ENCODE data around the gene TBATA. TPM values are rescaled to one million over a fixed set of nuclear protein-coding genes. Genes with fewer than 3 reads are reported as not detected.

Gene TBATA
- total RNA-seq, 2 donors from 2014 or later, result not detected

DNA sequence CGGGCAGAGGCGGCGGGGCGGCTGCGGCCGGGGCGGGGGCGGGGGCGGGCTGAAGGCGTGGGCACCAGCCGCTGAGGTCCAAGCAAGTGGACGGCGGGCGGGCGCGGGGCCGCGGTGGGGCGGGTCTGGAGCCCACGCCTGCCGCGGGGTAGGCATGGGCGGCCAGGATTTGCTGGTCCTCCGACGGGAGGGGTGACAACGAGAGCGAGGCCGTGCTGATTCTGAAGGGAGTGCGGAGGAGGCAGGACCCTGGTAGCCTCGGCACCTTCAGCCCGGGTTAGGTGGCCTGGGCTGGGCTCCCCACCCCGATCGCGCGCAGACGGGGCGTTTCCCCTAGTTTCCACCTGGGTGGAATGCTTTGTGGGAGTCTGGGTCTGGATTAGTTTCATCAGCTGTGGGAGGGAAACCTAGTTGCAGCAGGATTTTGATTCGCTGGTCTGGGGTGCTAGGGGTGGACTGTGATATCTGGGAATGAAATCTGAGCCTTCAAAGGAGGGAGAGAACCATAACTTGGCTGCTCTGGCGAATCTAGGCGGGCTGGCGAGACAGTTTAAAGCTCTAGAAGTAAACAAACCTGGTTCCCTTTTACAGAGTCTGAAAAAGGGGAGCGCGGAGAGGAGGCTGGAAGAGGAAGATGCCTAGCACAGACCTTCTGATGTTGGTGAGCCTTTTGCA is 31.2 kb upstream of the TBATA start:
- Mint-ChIP-seq H3K27me3 (no peaks in the 10 kb centered on the region), H3K4me3 (peak overlapping the region; percentile 96), H3K36me3 (ENCODE audit: low read depth) (peaks cover 52% of the 10 kb centered on the region), H3K9me3 (no peaks in the 10 kb centered on the region), H3K27ac (peak overlapping the region; percentile 95), H3K4me1 (peaks cover 29% of the 10 kb centered on the region)
- peak; percentile 48 for ATAC-seq (replicated peaks)

DNA sequence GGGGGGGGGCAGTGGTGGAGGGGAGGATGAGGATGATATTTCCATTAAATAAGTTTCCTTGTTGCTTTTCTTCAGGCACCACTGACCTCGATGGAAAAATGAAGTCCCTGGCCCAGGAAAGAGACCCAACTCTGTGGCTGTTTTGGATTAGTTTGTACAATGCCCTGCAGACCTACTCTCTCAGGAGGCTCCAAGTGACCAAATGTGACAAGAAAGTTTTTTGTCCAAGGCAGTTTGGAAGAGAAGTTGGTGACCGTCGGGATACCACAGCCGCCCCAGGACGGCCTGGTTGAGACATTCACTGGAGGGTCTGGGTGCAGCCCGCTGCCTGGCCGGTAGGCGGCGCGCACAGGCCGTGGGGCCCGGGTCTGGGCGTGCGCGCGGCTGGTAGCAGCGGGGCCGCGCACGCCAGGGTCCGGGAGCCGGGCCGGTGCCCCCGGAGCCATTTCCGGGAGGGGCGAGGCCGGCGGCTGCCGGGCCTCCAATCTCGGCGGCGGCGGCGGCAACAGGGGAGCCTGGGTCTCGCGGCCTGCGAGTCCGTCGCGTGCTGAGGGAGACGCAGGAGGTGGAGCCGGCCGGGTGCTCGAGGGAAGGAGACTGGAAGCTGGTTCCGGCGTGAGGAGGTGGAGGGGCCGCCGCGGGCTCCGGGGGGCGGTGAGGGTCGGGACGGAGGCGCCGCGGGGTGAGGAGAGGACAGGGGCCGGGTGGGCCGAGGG is 30.5 kb upstream of the TBATA start, which contains the start of gene SGPL1:
SGPL1 (plus strand) TSS at position 445 of the 716 bp plus-strand sequence. CDS start 906 bp downstream, outside the sequence.
- Mint-ChIP-seq H3K27me3 (no peaks in the 10 kb centered on the region), H3K9me3 (no peaks in the 10 kb centered on the region), H3K4me1 (peaks cover 22% of the 10 kb centered on the region), H3K4me3 (peak within 1 kb of the TSS; percentile 96), H3K36me3 (ENCODE audit: low read depth) (peaks cover 45% of the 10 kb centered on the region), H3K27ac (peak within 1 kb of the TSS; percentile 95)
- peak; percentile 93 for ATAC-seq (replicated peaks)

DNA sequence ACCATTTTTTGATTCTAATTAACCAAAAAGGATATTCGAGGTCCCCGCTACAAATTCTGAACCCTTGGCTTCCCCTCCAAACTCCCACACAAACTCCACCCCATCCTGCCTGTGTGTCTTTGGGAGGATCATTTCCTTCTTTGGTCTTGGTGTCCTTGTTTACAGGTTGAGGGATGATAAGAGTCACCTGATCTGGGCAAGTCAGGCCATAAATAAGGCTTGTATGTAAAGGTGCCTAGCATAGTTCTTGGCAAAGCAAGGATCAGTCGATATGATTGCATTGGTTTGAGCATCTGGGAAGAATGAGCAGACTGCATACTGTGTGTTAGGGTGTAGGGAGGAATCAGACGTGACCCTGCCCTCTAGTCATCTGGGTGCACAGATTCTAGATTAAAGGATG is 28.9 kb upstream of the TBATA start:
- Mint-ChIP-seq H3K27me3 (no peaks in the 10 kb centered on the region), H3K4me1 (peaks cover 13% of the 10 kb centered on the region), H3K4me3 (peak overlapping the region; percentile 96), H3K9me3 (no peaks in the 10 kb centered on the region), H3K36me3 (ENCODE audit: low read depth) (peaks cover 29% of the 10 kb centered on the region), H3K27ac (peak overlapping the region; percentile 23)
- ATAC-seq (replicated peaks), result no peak

DNA sequence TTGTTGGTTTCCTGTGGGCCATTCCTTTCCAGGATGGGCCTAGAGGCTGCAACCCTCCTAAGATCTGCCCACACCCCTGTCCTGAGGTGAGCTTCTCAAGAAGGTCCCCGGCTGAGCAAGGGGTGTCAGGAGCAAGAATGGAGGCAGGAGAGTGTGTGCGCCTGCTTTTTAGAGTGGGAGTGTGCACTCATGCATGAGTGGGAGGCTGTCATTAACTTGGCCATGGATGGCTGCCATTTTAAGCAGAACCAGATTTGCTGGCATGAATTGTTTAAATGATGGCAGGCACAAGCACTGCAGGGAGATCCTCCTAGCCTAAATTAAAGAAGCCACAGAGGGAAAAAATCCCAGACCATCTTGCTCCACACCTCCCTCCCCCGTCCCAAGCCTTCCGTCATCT is 27.6 kb upstream of the TBATA start:
- Mint-ChIP-seq H3K27ac (no peak overlapping the region), H3K4me3 (no peak overlapping the region), H3K27me3 (no peaks in the 10 kb centered on the region), H3K9me3 (no peaks in the 10 kb centered on the region), H3K4me1 (peaks cover 9% of the 10 kb centered on the region), H3K36me3 (ENCODE audit: low read depth) (peaks cover 16% of the 10 kb centered on the region)
- no peak for ATAC-seq (replicated peaks)

DNA sequence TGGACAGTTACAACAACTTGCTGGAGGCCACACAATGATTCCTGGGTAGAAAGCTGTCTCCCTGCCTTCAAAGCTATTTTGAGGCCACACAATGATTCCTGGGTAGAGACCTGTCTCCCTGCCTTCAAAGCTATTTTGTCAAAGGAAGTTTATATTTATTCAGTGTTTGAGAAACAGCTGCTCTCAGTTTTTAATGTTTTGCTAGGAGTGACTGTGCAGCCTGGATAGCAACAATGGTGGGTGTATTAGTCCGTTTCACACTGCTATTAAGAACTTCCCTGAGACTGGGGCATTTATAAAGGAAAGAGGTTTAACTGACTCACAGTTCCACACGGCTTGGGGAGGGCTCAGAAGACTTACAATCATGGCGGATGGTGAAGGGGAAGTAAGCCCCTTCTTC is 26.7 kb upstream of the TBATA start:
- Mint-ChIP-seq H3K27me3 (no peaks in the 10 kb centered on the region), H3K4me3 (no peak overlapping the region), H3K27ac (no peak overlapping the region), H3K9me3 (no peaks in the 10 kb centered on the region), H3K36me3 (ENCODE audit: low read depth) (peaks cover 7% of the 10 kb centered on the region), H3K4me1 (peaks cover 4% of the 10 kb centered on the region)
- no peak for ATAC-seq (replicated peaks)

DNA sequence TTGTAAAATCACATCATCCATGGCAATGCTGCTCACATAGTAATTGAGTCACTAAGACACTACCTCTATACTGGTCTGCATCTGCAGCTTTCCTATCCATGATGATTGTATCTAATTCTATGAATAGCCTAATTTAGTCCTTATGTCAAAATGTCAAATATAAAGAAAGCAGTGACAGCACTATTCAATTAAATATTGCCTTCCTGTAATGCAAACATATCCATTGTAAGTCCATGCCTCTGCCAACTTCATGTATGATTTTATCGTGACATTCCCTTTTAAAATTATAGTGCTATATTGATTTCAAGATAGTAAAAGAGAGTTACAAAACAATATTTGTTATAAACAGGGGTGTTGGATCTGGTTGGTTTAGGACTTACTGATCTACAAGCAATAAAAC is 25.8 kb upstream of the TBATA start:
- Mint-ChIP-seq H3K9me3 (no peaks in the 10 kb centered on the region), H3K27ac (no peak overlapping the region), H3K4me3 (no peak overlapping the region), H3K27me3 (no peaks in the 10 kb centered on the region), H3K36me3 (ENCODE audit: low read depth) (no peaks in the 10 kb centered on the region), H3K4me1 (peaks cover 4% of the 10 kb centered on the region)
- no peak for ATAC-seq (replicated peaks)

DNA sequence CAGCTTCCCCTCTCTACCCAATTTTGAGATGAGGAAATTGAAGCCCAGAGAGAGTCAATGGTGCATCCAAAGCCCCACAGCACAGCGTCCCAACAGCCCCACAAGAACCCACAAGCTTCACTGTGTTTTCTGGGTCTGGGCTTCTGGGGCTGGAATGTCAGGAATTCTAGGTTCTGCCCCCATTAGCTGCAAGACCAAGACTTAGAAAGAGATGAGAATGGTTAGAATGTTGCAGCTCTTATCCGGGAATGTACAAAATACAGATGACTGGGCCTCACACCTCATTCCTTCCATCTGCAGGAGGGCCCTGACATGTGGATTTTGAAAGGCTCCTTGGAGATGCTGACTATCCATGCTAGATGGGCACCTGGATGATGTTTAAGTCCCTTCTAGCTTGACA is 24.5 kb upstream of the TBATA start:
- no peaks in the 10 kb centered on the region for H3K27me3 Mint-ChIP-seq
- no peak overlapping the region for H3K4me3 Mint-ChIP-seq
- H3K27ac Mint-ChIP-seq, result no peak overlapping the region
- H3K4me1 Mint-ChIP-seq, result peaks cover 4% of the 10 kb centered on the region
- no peaks in the 10 kb centered on the region for H3K36me3 Mint-ChIP-seq (ENCODE audit: low read depth)
- no peak for ATAC-seq (replicated peaks)
- H3K9me3 Mint-ChIP-seq, result no peaks in the 10 kb centered on the region

DNA sequence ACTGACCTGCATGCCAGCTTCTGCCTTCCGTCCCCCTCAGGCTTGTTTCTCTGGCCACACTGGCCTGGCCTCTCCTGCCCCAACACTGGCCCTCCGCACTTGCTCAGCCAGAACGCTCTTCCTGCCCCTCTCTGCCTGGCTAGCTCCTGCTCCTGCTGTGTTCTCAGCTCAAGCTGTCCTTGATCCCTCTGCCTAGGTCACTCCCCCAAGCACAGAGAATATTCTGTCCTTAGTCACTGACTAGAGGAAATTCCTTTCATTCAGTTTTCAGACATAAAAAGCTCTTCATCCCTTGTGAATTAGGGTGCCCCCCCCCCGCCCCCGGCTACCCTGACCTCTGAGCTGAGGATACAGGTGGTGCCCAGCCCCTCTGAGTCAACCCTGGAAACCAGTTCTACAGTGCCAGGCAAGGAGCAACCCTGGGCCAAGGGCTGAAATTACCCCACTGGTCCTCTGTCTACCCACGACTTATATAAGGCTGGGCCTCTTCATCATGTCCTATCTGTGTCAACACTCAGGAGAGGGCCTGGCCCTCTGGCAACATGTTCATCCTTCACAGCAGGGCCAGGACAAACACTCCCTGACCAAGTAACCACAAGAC is 23.9 kb upstream of the TBATA start:
- ATAC-seq (replicated peaks), result no peak
- Mint-ChIP-seq H3K4me1 (peaks cover 1% of the 10 kb centered on the region), H3K9me3 (no peaks in the 10 kb centered on the region), H3K4me3 (no peak overlapping the region), H3K36me3 (ENCODE audit: low read depth) (no peaks in the 10 kb centered on the region), H3K27ac (no peak overlapping the region), H3K27me3 (no peaks in the 10 kb centered on the region)

DNA sequence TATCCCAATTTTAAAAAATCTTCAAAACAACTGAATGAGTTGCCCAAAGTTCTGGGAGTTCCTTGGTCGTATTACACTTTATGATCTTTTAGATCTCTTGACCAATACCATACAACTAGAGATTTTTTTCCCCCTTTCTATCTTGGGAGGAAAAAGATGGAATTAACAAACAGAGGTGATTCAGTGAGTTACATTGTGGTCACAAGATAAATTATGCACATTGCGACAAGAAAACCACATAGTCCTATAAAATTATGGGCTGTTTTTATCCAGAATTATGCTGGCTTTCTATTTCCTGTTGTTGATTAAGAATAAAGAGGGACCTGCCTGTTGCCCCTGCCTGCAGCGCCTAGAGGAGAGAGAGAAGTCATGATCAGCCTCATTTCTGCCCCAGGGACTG is 22.4 kb upstream of the TBATA start:
- Mint-ChIP-seq H3K4me3 (no peak overlapping the region), H3K36me3 (ENCODE audit: low read depth) (no peaks in the 10 kb centered on the region), H3K27me3 (peaks cover 9% of the 10 kb centered on the region), H3K4me1 (no peaks in the 10 kb centered on the region), H3K9me3 (no peaks in the 10 kb centered on the region), H3K27ac (no peak overlapping the region)
- no peak for ATAC-seq (replicated peaks)

DNA sequence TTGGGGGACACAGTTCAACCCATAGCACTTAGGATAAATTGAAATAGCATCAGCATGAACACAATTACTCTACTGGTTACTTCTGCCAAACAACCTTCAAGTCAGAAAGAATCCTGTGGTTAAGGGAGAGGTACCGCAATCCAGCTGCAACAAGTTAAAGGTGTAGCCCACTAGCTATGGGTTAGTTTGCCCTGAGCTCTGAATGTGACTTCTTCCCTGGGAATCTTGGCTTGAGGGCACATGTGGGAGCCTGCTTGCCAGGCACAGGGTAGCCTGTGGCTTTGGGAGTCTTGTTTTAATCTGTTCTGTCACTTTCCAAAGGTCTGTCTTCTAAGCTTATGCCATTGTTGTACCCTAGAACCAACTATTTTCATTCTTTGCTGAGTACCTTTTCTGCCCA is 21.7 kb upstream of the TBATA start:
- H3K4me3 Mint-ChIP-seq, result no peak overlapping the region
- peaks cover 16% of the 10 kb centered on the region for H3K27me3 Mint-ChIP-seq
- no peaks in the 10 kb centered on the region for H3K4me1 Mint-ChIP-seq
- H3K9me3 Mint-ChIP-seq, result no peaks in the 10 kb centered on the region
- no peak for ATAC-seq (replicated peaks)
- no peak overlapping the region for H3K27ac Mint-ChIP-seq
- H3K36me3 Mint-ChIP-seq (ENCODE audit: low read depth), result no peaks in the 10 kb centered on the region

DNA sequence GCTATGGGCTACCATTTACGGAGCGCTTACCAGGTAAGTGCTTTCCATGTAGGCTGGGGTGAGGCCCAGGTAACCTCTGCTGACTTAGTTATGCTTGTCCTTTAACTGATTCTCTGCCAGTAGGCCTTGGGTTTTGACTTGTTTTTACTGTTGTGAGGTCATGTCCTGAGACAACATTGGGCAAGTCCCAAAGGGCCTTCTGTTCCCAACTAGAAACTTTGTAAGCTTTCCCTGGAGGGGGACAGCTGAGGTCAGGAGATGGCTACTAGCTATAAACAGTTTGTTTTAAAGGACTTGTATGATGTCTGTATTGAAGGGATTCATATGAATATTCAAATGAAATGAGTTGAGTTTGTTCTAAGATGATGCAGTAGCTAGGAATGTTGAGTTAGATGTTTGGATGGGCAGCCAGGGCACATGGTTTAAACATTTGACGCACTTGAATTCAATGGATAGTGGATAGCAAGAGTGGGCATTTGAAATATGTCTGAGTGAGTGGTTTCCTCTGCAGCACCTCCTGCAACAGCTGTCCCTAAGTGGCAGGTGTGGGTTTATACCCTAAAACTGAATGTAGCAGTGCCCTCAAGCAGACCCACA is 20.5 kb upstream of the TBATA start:
- Mint-ChIP-seq H3K4me3 (no peak overlapping the region), H3K36me3 (ENCODE audit: low read depth) (no peaks in the 10 kb centered on the region), H3K27ac (no peak overlapping the region), H3K4me1 (no peaks in the 10 kb centered on the region), H3K9me3 (no peaks in the 10 kb centered on the region), H3K27me3 (peaks cover 18% of the 10 kb centered on the region)
- no peak for ATAC-seq (replicated peaks)

DNA sequence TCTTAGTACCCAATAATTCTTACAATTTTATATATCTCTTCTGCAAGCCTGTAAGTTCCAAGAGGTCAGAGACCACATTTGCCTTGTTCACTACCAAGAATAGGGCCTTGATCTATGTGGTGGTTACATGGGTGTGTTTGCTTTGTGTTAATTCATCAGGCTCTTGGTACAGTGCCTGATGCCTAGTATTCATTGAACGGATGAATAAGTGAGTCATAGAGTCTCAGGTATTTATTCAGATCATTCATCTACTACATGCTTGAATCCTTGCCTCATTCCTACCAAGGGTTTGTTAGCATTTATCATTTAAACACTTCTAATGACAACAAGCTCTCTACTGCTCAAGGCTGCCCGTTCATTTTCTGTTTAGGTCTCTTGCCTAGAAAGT is 19.2 kb upstream of the TBATA start:
- Mint-ChIP-seq H3K36me3 (ENCODE audit: low read depth) (no peaks in the 10 kb centered on the region), H3K4me3 (no peak overlapping the region), H3K9me3 (no peaks in the 10 kb centered on the region), H3K4me1 (no peaks in the 10 kb centered on the region), H3K27me3 (peaks cover 22% of the 10 kb centered on the region), H3K27ac (no peak overlapping the region)
- no peak for ATAC-seq (replicated peaks)

DNA sequence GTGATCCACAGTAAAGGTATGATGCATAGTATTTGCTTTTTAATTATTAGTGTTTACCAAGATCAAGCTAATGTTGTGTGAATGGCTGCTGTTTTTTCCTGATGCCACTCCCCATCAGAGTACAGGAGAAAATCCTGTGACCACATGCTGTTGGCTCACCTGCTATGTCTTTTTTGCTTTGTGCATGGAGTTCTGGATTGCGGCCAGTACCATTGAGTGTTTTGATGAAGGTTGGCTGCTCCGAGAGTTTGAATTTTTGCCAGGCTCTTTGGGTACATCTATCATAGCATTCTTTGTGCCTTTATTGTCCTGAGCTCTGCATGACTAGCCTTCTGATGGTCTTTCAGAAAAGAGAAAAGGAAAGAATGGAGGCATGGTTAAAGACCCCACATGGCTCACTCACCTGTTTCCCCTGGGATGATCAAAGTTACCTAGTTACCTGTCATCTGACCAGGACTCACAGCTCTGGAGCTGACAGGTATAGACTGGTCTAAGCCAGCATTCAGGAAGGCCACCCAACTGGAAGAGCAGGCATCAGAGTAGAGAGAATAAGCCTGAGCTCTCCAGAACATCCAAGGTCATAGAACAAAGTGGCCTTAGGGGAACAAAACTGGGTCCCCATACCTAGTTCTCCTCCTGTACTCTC is 18.7 kb upstream of the TBATA start:
- ATAC-seq (replicated peaks), result no peak
- H3K27ac Mint-ChIP-seq, result no peak overlapping the region
- H3K36me3 Mint-ChIP-seq (ENCODE audit: low read depth), result no peaks in the 10 kb centered on the region
- H3K4me1 Mint-ChIP-seq, result no peaks in the 10 kb centered on the region
- H3K27me3 Mint-ChIP-seq, result peaks cover 25% of the 10 kb centered on the region
- no peaks in the 10 kb centered on the region for H3K9me3 Mint-ChIP-seq
- no peak overlapping the region for H3K4me3 Mint-ChIP-seq

DNA sequence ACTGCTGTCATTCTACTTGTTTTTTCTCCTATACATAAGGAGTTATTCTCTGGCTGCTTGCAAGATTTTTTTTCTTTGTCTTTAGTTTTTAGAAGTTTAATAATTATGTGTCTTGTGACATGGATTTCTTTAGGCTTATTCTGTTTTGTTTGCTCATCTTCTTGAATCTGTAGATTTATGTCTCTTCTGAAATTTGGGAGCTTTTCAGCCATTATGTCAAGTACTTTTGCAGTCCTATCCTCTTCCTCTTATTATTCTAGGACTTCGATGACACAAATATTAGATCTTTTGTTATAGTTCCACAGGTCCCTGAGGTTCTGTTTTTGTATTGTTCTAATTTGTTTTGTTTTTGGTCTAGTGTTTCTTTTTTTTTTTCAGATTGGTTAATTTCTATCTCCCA is 16.7 kb upstream of the TBATA start:
- Mint-ChIP-seq H3K27me3 (peaks cover 37% of the 10 kb centered on the region), H3K9me3 (no peaks in the 10 kb centered on the region), H3K4me3 (no peak overlapping the region), H3K27ac (no peak overlapping the region), H3K4me1 (no peaks in the 10 kb centered on the region), H3K36me3 (ENCODE audit: low read depth) (no peaks in the 10 kb centered on the region)
- ATAC-seq (replicated peaks), result no peak
